Left lung (tissue), 10 donors: ENCODE results near the gene DSC1. TPM values are rescaled to one million over a fixed set of nuclear protein-coding genes. Genes with fewer than 3 reads are reported as not detected.
"Not testable (repeated sequence)": the region's sequence is repeated elsewhere in the genome, so short reads cannot be mapped to it uniquely, and the experiment has no call there.

Experiments used
- ATAC-seq: fragments of 200-7000 bp; cut with Tn5 transposase; one replicate; pipeline ENCODE4 v1.9.1; 2020; ENCODE audit warnings: moderate library complexity
- DNase-seq, 4 donors: peaks; one replicate each; pipeline ENCODE4 v3.0.0-alpha.2; 2013 to 2020
- H3K27ac ChIP-seq, 2 donors: fragments of 200-600 bp; sonication (generic) in 1 of 2; one replicate each; pipeline versions ENCODE4 v1.5.0 to v1.8.0; 2020 to 2021
- H3K27me3 ChIP-seq, 2 donors: fragments of 200-600 bp; sonication (generic) in 1 of 2; one replicate each; pipeline versions ENCODE4 v1.5.0 to v1.8.0; 2020 to 2021
- H3K36me3 ChIP-seq, 2 donors: fragments of 200-600 bp; sonication (generic) in 1 of 2; one replicate each; pipeline versions ENCODE4 v1.5.0 to v1.8.0; 2020 to 2021
- H3K4me1 ChIP-seq, 2 donors: fragments of 200-600 bp; one replicate each; pipeline ENCODE4 v1.8.0; 2021
- H3K4me3 ChIP-seq, 2 donors: fragments of 200-600 bp; sonication (generic) in 1 of 2; one replicate each; pipeline versions ENCODE4 v1.5.0 to v1.8.0; 2020 to 2021; ENCODE audit warnings: mild to moderate bottlenecking in 1 of 2
- H3K9me3 ChIP-seq, 2 donors: fragments of 200-600 bp; sonication (generic) in 1 of 2; one replicate each; pipeline versions ENCODE4 v1.5.0 to v1.8.0; 2020 to 2021
- CTCF ChIP-seq, 2 donors: fragments of 200-600 bp; sonication (generic) in 1 of 2; IDR thresholded peaks; one replicate each; pipeline versions ENCODE4 v1.5.0 to v1.8.0; 2021; ENCODE audit warnings: antibody characterized with exemption in 2 of 2
- intact Hi-C, 2 donors: fragments of 100-400 bp; cut with DNase I; formaldehyde crosslinking; loops; one replicate each; pipeline versions ENCODE4 v1.11.2 to v1.14.2; 2022
- polyA plus RNA-seq, 6 donors: library from polyadenylated mRNA; unstranded; fragments of 120-200 nt; gene quantifications; one replicate each; pipeline ENCODE4 v1.2.1, GENCODE V29; 2013; ENCODE audit not compliant: insufficient read length in 6 of 6
- total RNA-seq, 2 donors: library from RNA; stranded (reverse); fragmentation: NEBNext Ultra II Directional; extraction: Animal tissue kit (Norgen Biotek cat#: 25700); gene quantifications; one replicate each; pipeline ENCODE4 v1.2.1, GENCODE V29; 2021
- donor health status: DM: no; HTN: yes; CAD: no.
- donor health status: DM: no; HTN: no; CAD: no.

The DSC1 gene
- total and polyA plus RNA-seq, 8 donors, result 0.07 TPM; not detected in 7

- no peaks in the 10 kb centered on the region for H3K9me3 ChIP-seq
- no peak overlapping the region for H3K4me3 ChIP-seq
- H3K4me1 ChIP-seq, result no peaks in the 10 kb centered on the region
- DNase-seq (no peak), ATAC-seq (no peak)
- H3K27me3 ChIP-seq, result no peaks in the 10 kb centered on the region
- intact Hi-C loops, result no loop called here
- no peak for TF ChIP-seq CTCF (IDR thresholded peaks at IDR 0.05)
- no peak overlapping the region for H3K27ac ChIP-seq
- no peaks in the 10 kb centered on the region for H3K36me3 ChIP-seq
Observed at GRCh38 chr18:31192086-31192776, 29.6 kb upstream of the DSC1 start.

DNA sequence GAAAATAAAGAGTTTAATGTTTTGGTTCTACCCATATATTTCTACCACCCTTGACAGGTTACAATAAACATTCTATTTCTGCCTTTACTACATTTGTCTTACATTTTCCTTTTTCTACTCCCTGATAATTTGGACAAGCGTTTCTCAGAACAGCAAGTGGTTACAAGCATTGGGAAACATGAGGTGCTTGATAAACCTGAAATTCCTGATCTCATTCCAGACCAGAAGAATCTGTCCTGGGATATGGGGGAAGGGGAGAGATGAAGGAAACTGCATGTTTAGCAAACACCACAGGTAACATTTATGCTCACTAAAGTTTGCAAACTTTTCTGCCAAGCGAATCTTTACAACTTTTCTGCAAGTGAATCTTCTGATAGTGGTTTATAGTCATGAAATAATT, 28.3 kb upstream of the DSC1 start:
- no peaks in the 10 kb centered on the region for H3K36me3 ChIP-seq
- H3K27me3 ChIP-seq, result no peaks in the 10 kb centered on the region
- no peak overlapping the region for H3K4me3 ChIP-seq
- no peak for TF ChIP-seq CTCF (IDR thresholded peaks at IDR 0.05)
- no peak for DNase-seq
- H3K27ac ChIP-seq, result no peak overlapping the region
- no peaks in the 10 kb centered on the region for H3K4me1 ChIP-seq
- intact Hi-C loops, result no loop called here
- peak; percentile 66 for ATAC-seq
- no peaks in the 10 kb centered on the region for H3K9me3 ChIP-seq

DNA sequence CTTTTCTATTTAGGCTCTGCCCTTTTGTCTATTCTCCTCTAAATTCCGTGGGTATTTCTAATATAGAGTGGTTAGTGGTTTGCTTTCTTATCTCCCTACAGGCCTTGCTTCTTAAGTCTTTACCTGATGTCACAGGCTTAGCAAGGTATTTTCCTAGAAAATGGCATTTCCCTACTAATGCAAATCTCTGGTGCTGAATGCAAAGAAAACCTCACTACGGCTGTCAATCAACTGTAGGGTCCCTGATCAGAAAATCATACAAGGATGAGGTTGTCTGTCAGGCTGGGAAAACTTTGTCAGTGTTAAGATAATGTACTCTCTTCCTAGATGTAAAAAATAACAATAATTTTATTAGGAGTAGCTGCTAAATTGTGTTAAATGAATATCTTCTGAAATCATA, 27.1 kb upstream of the DSC1 start:
- H3K4me1 ChIP-seq, result no peaks in the 10 kb centered on the region

DNA sequence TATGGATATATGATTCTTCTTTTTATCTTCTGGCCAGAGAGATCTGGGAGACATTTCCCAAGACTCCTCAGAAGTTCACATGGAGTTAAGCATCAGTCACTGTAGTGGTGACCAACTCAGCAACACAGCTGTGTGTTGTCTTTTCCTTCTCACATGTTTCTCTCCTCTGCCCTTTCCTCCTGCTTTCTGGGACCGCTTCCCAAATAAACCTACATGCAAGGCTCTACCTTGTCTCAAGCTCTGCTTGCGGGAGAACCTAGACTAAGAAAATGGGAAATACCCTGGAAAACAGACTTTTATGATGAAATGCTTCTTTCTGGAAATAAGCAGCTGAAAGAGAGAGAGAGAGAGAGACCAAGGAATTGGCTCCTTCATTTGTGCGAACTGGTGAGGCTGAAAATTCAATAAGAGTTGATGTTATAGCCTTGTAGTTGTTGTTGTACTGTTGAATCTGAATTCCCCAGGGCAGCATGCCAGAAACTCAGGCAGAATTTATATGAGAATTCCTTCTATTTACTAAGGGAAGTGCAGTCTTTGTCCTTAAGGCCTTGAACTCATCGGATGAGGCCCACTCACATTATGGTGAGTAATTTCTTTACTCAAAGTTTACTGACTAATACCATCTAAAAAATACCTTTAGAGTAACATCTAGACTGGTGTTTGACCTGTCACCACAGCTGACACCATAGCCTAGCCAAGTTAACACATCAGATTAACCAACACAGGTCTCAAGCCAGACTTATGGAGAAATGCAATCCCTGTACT, 22.7 kb upstream of the DSC1 start:
- intact Hi-C loops, result no loop called here
- Histone ChIP-seq H3K27ac (no peak overlapping the region), H3K4me3 (no peak overlapping the region), H3K4me1 (no peaks in the 10 kb centered on the region), H3K36me3 (no peaks in the 10 kb centered on the region), H3K9me3 (no peaks in the 10 kb centered on the region), H3K27me3 (no peaks in the 10 kb centered on the region)
- DNase-seq (no peak), ATAC-seq (no peak)
- TF ChIP-seq CTCF (IDR thresholded peaks at IDR 0.05), result no peak

More for the DNA sequence above, 27.1 kb upstream of the DSC1 start:
- ATAC-seq, result no peak
- H3K9me3 ChIP-seq, result no peaks in the 10 kb centered on the region
- no peak for TF ChIP-seq CTCF (IDR thresholded peaks at IDR 0.05)
- no peaks in the 10 kb centered on the region for H3K27me3 ChIP-seq
- H3K4me3 ChIP-seq, result no peak overlapping the region
- no peak for DNase-seq
- intact Hi-C loops, result no loop called here
- H3K27ac ChIP-seq, result no peak overlapping the region
- no peaks in the 10 kb centered on the region for H3K36me3 ChIP-seq

DNA sequence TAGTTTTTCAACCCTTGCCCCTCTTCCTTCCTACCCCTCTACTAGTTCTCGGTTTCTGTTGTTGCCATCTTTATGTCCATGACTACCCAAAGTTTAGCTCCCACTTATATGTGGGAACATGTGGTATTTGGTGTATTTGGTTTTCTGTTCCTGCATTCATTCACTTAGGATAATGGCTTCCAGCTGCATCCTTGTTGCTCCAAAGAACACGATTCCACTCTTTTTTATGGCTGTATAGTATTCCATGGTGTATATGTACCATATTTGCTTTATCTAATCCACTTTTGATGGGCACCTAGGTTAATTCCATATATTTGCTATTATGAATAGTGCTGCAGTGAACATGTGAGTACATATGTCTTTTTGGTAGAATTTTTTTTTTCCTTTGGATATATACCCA, 20.6 kb upstream of the DSC1 start:
- Histone ChIP-seq H3K4me1 (no peaks in the 10 kb centered on the region), H3K4me3 (no peak overlapping the region), H3K27me3 (no peaks in the 10 kb centered on the region), H3K9me3 (no peaks in the 10 kb centered on the region), H3K36me3 (no peaks in the 10 kb centered on the region), H3K27ac (no peak overlapping the region)
- ATAC-seq (no peak), DNase-seq (no peak)
- TF ChIP-seq CTCF (IDR thresholded peaks at IDR 0.05), result no peak
- intact Hi-C loops, result no loop called here

GRCh38 chr18:31177369-31177768, 14.7 kb upstream of the DSC1 start:
- H3K4me3 ChIP-seq, DNase-seq, intact Hi-C loops, H3K36me3 ChIP-seq, H3K27ac ChIP-seq, H3K9me3 ChIP-seq, H3K27me3 ChIP-seq, ATAC-seq, H3K4me1 ChIP-seq: not testable (repeated sequence)
